OCI-LY3 (cell line): ENCODE data around the gene WDR90.
"Not testable (repeated sequence)": the region's sequence is repeated elsewhere in the genome, so short reads cannot be mapped to it uniquely, and the experiment has no call there.

Experiments
- H2AFZ ChIP-seq: fragments of 200-600, 300-600 bp; shearing (Covaris generic); 2 replicates; pipeline ENCODE4 v1.6.0; 2014; ENCODE audit warnings: antibody characterized with exemption, low read depth, low read length
- H3K27ac ChIP-seq: fragments of 200-600, 300-600 bp; sonication (generic); 2 replicates; pipeline ENCODE4 v1.5.1; 2014; ENCODE audit warnings: mild to moderate bottlenecking, low read length, moderate library complexity, mixed read lengths
- H3K27me3 ChIP-seq: fragments of 200-600, 300-600 bp; sonication (generic); 2 replicates; pipeline ENCODE4 v1.6.1; 2014; ENCODE audit warnings: low read depth, low read length, mixed read lengths
- H3K36me3 ChIP-seq: fragments of 200-600, 300-600 bp; sonication (generic); replicated peaks from 2 replicates; pipeline ENCODE3; 2014; ENCODE audit warnings: low read depth, low read length, mixed read lengths
- H3K4me1 ChIP-seq: fragments of 300-600, 200-600 bp; sonication (generic); 2 replicates; pipeline ENCODE4 v1.6.1; 2014; ENCODE audit warnings: low read length, mixed read lengths
- H3K4me2 ChIP-seq: fragments of 200-600, 300-600 bp; sonication (generic); 2 replicates; pipeline ENCODE4 v1.6.1; 2014; ENCODE audit warnings: low read length, mixed read lengths
- H3K4me3 ChIP-seq: fragments of 300-600, 200-600 bp; sonication (generic); 2 replicates; pipeline ENCODE4 v1.5.1; 2014; ENCODE audit warnings: antibody characterized with exemption, mild to moderate bottlenecking, low read length, moderate library complexity
- H3K79me2 ChIP-seq: fragments of 300-600, 200-600 bp; shearing (Covaris generic); 2 replicates; pipeline ENCODE4 v1.6.1; 2014; ENCODE audit warnings: mild to moderate bottlenecking, low read length, mixed read lengths
- H3K9ac ChIP-seq: fragments of 300-600, 200-600 bp; shearing (Covaris generic); 2 replicates; pipeline ENCODE4 v1.6.0; 2014; ENCODE audit warnings: mild to moderate bottlenecking, low read length, moderate library complexity
- H3K9me3 ChIP-seq: fragments of 200-600, 300-600 bp; shearing (Covaris generic); 2 replicates; pipeline ENCODE4 v1.6.1; 2014; ENCODE audit warnings: low read length, mixed read lengths; ENCODE audit not compliant: insufficient read depth
- H4K20me1 ChIP-seq: fragments of 200-600, 300-600 bp; sonication (generic); 2 replicates; pipeline ENCODE4 v1.6.1; 2016; ENCODE audit warnings: low read length, mixed read lengths; ENCODE audit not compliant: insufficient read depth
- EZH2phosphoT487 ChIP-seq: fragments of 200-600 bp; shearing (Covaris generic); IDR thresholded peaks from 2 replicates; pipeline ENCODE4 v1.6.1; 2018; ENCODE audit warnings: antibody characterized with exemption, mixed run types, low read depth
- TF ChIP-seq, protein P1 (sequence below): fragments of 200-600, 300-600 bp; sonication (generic); IDR thresholded peaks from 2 replicates; pipeline ENCODE4 v1.5.1; 2014; ENCODE audit warnings: antibody characterized with exemption, low read length, low read depth

WDR90 gene

DNA sequence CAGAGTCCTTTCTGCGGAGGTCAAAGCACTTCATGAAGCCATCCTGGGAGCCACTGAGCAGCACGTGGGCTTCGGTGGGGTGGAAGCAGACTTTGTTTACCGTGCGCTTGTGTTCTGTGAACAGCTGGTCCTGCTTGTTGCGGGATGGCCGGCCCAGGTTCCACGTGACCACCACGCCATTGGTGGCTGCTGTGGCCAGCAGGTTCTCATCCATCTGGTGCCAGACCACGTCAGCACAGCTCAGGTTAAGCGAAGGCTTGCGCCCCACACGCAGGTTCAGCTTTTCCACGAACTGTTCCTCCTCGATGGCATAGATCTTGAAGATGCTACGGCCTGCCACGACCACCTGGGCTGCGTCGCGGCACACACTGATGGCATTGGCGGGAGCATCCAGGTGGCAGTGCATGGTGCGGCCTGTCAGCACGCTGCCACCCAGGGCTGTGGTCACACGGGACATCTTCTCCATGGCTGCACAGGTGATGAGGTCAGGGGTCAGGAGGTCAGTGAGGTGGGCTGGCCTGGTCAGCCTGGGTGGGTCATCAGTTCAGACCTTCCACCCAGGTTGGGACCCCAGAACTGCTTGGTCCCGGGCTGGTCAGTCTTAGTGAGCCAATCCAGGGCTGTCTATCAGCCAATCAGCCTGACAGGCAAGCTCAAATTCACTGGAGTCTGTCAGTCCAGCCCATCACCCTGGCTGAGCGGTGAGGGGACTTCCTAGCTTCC is 40.2 kb downstream of the WDR90 start:
- Histone ChIP-seq H3K36me3 (peaks cover 3% of the 10 kb centered on the region), H3K9me3 (no peaks in the 10 kb centered on the region), H3K27me3 (no peaks in the 10 kb centered on the region), H3K27ac (no peak overlapping the region; the same call in 1 of the 2 replicates), H3K4me1 (peaks cover 9% of the 10 kb centered on the region), H3K4me2 (peak overlapping the region; percentile 84), H3K4me3 (peak overlapping the region; percentile 93), H2AFZ (no peak overlapping the region), H4K20me1 (no peaks in the 10 kb centered on the region), H3K79me2 (peaks cover 15% of the 10 kb centered on the region), H3K9ac (peak overlapping the region; percentile 81)
- no peak for TF ChIP-seq EZH2phosphoT487
- TF ChIP-seq, protein P1, sequence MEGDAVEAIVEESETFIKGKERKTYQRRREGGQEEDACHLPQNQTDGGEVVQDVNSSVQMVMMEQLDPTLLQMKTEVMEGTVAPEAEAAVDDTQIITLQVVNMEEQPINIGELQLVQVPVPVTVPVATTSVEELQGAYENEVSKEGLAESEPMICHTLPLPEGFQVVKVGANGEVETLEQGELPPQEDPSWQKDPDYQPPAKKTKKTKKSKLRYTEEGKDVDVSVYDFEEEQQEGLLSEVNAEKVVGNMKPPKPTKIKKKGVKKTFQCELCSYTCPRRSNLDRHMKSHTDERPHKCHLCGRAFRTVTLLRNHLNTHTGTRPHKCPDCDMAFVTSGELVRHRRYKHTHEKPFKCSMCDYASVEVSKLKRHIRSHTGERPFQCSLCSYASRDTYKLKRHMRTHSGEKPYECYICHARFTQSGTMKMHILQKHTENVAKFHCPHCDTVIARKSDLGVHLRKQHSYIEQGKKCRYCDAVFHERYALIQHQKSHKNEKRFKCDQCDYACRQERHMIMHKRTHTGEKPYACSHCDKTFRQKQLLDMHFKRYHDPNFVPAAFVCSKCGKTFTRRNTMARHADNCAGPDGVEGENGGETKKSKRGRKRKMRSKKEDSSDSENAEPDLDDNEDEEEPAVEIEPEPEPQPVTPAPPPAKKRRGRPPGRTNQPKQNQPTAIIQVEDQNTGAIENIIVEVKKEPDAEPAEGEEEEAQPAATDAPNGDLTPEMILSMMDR = no peak

DNA sequence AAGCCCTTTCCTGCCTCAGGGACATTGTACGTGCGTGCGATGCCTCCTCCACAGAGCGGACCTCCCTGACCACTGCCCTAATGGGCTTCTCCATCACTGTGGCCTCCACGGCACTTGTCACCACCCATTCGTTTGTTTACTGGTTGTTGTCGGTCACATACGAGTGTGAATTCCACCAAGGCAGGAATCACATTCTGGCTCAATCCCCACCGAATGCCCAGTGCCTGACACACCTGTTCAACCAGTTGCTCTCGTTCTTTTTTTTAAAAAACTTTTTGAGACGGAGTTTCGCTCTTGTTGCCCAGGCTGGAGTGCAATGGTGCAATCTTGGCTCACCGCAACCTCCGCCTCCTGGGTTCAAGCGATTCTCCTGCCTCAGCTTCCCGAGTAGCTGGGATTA is 42.1 kb downstream of the WDR90 start:
- H3K4me3 ChIP-seq, H3K9ac ChIP-seq, H2AFZ ChIP-seq, H3K9me3 ChIP-seq, H3K27me3 ChIP-seq, H3K27ac ChIP-seq, H3K36me3 ChIP-seq, H4K20me1 ChIP-seq, H3K4me2 ChIP-seq, H3K4me1 ChIP-seq: not testable (repeated sequence)
- peaks cover 15% of the 10 kb centered on the region for H3K79me2 ChIP-seq

DNA sequence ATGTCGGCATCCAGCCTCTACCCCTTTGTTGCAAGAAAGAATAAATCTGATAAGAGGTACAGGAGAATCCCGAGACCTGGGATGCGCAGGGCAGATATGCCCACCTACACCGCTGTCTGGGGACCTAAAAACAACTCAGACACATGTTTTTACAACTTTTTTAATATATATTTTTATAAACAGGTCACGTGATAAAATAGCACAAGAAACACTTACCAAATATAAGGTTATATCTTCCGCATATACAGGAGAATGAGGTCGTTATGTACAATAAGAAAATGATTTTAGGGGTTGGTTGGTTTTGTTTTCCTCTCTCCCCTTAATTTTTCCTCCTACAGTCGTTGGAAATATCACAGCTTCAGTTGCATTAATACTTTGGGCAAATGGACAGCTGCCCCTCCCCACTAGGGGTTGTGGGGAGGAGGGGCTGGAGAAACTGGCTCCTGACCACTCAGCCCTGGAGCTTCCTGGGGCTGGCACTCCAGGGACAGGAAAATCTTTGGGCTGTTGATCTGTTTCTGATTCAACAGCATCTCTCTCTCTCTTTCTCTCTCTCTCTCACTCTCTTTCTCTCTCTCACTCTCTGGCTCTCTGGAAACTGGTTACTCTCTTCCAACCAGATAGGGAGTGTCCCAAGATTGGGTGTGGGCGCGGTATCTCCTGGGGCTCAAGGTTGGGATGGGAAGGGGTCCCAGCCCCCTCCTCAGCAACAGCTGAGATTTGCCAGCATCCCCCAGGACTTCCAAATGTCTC is 43.4 kb downstream of the WDR90 start:
- no peaks in the 10 kb centered on the region for H3K27me3 ChIP-seq
- H3K4me1 ChIP-seq = peaks cover 9% of the 10 kb centered on the region
- H3K27ac ChIP-seq = no peak overlapping the region
- TF ChIP-seq, protein P1 = no peak
- TF ChIP-seq EZH2phosphoT487 = no peak
- no peak overlapping the region for H3K4me2 ChIP-seq
- H3K4me3 ChIP-seq = no peak overlapping the region
- H3K79me2 ChIP-seq = peaks cover 15% of the 10 kb centered on the region
- no peaks in the 10 kb centered on the region for H4K20me1 ChIP-seq
- H3K36me3 ChIP-seq = no peaks in the 10 kb centered on the region
- H3K9me3 ChIP-seq = no peaks in the 10 kb centered on the region
- H3K9ac ChIP-seq = no peak overlapping the region
- H2AFZ ChIP-seq = no peak overlapping the region

DNA sequence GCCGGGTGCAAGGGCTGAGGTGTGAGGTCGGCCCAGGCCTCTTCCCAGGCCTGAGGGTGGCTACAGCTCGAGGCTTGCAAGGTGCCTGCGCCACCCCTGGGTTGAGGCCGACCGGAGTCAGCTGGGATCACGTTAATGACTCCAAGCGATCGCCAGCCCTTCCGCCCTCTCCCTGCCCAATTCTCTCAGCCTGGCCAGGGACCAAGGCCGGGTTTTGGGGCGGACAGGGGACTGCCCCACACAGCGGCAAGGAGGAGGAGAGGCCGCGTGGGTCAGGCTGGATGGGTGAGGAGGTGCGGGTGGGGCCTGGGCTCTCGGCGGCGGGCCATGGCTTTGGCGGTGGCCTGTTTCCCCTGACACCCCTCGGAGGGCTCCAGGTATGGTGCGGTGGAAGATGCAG is 44.2 kb downstream of the WDR90 start:
- Histone ChIP-seq H3K27me3 (no peaks in the 10 kb centered on the region), H3K4me3 (no peak overlapping the region), H4K20me1 (no peaks in the 10 kb centered on the region), H3K79me2 (peaks cover 15% of the 10 kb centered on the region), H3K9ac (no peak overlapping the region), H2AFZ (no peak overlapping the region), H3K4me2 (no peak overlapping the region), H3K27ac (no peak overlapping the region), H3K36me3 (no peaks in the 10 kb centered on the region), H3K4me1 (peaks cover 9% of the 10 kb centered on the region), H3K9me3 (no peaks in the 10 kb centered on the region)
- no peak for TF ChIP-seq EZH2phosphoT487
- TF ChIP-seq, protein P1 = no peak
